ENCODE data around the gene PKD1L1. TPM values are rescaled to one million over a fixed set of nuclear protein-coding genes. Genes with fewer than 3 reads are reported as not detected.

The PKD1L1 gene
- total RNA-seq, 1 donor from 2014 or later: 0.17 TPM

- no peak for DNase-seq (ENCODE audit: extremely low spot score, unreplicated experiment)
- Mint-ChIP-seq H3K27ac (no peak overlapping the region), H3K27me3 (peaks cover 4% of the 10 kb centered on the region), H3K4me1 (ENCODE audit: unreplicated experiment) (peaks cover 4% of the 10 kb centered on the region), H3K4me3 (no peak overlapping the region), H3K9me3 (no peaks in the 10 kb centered on the region), H3K36me3 (no peaks in the 10 kb centered on the region)
- no peak for TF ChIP-seq CTCF (conservative IDR thresholded peaks at IDR 0.05)
Measured at GRCh38 chr7:47914717-47915615, 33.3 kb downstream of the PKD1L1 start.

- Mint-ChIP-seq H3K4me3 (no peak overlapping the region), H3K9me3 (no peaks in the 10 kb centered on the region), H3K27ac (no peak overlapping the region), H3K4me1 (ENCODE audit: unreplicated experiment) (peaks cover 9% of the 10 kb centered on the region), H3K27me3 (peaks cover 4% of the 10 kb centered on the region), H3K36me3 (no peaks in the 10 kb centered on the region)
- no peak for DNase-seq (ENCODE audit: extremely low spot score, unreplicated experiment)
- TF ChIP-seq CTCF (conservative IDR thresholded peaks at IDR 0.05): no peak
Measured at GRCh38 chr7:47912332-47912731, 35.9 kb downstream of the PKD1L1 start.

GRCh38 chr7:47908720-47909119, 39.5 kb downstream of the PKD1L1 start:
- TF ChIP-seq CTCF (conservative IDR thresholded peaks at IDR 0.05): no peak
- Mint-ChIP-seq H3K27ac (no peak overlapping the region), H3K9me3 (no peaks in the 10 kb centered on the region), H3K4me1 (ENCODE audit: unreplicated experiment) (peaks cover 5% of the 10 kb centered on the region), H3K27me3 (peaks cover 6% of the 10 kb centered on the region), H3K4me3 (no peak overlapping the region), H3K36me3 (no peaks in the 10 kb centered on the region)
- DNase-seq (ENCODE audit: extremely low spot score, unreplicated experiment): no peak

GRCh38 chr7:47907981-47908616, 40.2 kb downstream of the PKD1L1 start:
- Mint-ChIP-seq H3K27me3 (peaks cover 8% of the 10 kb centered on the region), H3K9me3 (no peaks in the 10 kb centered on the region), H3K4me1 (ENCODE audit: unreplicated experiment) (peaks cover 5% of the 10 kb centered on the region), H3K36me3 (no peaks in the 10 kb centered on the region), H3K4me3 (no peak overlapping the region), H3K27ac (no peak overlapping the region)
- DNase-seq (ENCODE audit: extremely low spot score, unreplicated experiment): no peak
- no peak for TF ChIP-seq CTCF (conservative IDR thresholded peaks at IDR 0.05)

- Mint-ChIP-seq H3K4me1 (ENCODE audit: unreplicated experiment) (peaks cover 6% of the 10 kb centered on the region), H3K9me3 (no peaks in the 10 kb centered on the region), H3K27me3 (peaks cover 8% of the 10 kb centered on the region), H3K4me3 (no peak overlapping the region), H3K36me3 (no peaks in the 10 kb centered on the region), H3K27ac (no peak overlapping the region)
- DNase-seq (ENCODE audit: extremely low spot score, unreplicated experiment): no peak
- no peak for TF ChIP-seq CTCF (conservative IDR thresholded peaks at IDR 0.05)
Measured at GRCh38 chr7:47906883-47907282, 41.4 kb downstream of the PKD1L1 start.

Data from type B pancreatic cell (in vitro differentiated cells).